ENCODE data around the gene SLC22A5.

GRCh38 chr5:132406144-132406783, 36.8 kb downstream of the SLC22A5 start:
- no peak for TF ChIP-seq POLR2A (IDR thresholded peaks at IDR 0.05)
- no peak for TF ChIP-seq EP300 (IDR thresholded peaks at IDR 0.05)
- TF ChIP-seq CTCF (IDR thresholded peaks at IDR 0.05) = no peak
- no peak for TF ChIP-seq POLR2AphosphoS5 (IDR thresholded peaks at IDR 0.05)
